ENCODE measurements around the gene SNRPF.
"Not testable (repeated sequence)": the region's sequence is repeated elsewhere in the genome, so short reads cannot be mapped to it uniquely, and the experiment has no call there.

Gene SNRPF

GRCh38 chr12:95858451-95859343 is at the start of gene SNRPF:
Gene SNRPF (plus strand): TSS chr12:95858952. CDS start chr12:95859074, 122 bp downstream.
- DNase-seq (ENCODE audit: low read depth) = peak; percentile 99
- TF ChIP-seq, protein P1, sequence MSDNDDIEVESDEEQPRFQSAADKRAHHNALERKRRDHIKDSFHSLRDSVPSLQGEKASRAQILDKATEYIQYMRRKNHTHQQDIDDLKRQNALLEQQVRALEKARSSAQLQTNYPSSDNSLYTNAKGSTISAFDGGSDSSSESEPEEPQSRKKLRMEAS (IDR thresholded peaks at IDR 0.05; ENCODE audit: low read depth, low read length) = no peak; the same call in none of the 2 replicates
- TF ChIP-seq MYC (IDR thresholded peaks at IDR 0.05; ENCODE audit: low read depth, low read length) (peak; percentile 87), POLR2A (IDR thresholded peaks at IDR 0.05; ENCODE audit: extremely low read depth, insufficient read length) (peak; percentile 84)
- peak within 1 kb of the TSS; percentile 86 for H3K4me3 ChIP-seq (ENCODE audit: low read depth, low read length)

DNA sequence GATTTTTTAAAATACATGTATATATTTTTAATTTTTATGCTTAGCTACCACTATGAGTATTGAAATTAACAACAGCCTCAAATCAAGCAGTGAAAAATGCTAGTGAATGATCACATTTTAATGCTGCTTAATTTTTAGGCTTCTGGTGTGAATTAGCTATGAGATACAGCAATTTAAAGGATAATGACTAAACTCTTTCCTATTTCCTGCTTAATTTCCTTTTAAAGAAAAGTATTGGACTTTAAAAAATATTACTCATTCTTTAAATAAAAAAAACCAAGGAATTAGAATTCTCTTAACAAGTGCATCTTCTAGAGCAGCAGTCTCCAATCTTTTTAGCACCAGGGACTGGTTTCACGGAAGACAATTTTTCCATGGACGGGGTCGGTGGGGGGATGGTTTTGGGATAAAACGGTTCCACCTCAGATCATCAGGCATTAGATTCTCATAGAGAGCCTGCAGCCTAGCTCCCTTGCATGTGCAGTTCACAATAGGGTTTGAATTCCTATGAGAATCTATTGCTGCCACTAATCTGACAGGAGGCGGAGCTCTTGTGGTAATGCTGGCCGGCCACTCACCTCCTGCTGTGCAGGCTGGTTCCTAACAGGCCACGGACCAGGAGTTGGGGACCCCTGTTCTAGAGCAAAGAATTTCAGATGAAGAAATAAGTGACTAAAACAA is 49.6 kb upstream of the SNRPF start:
- TF ChIP-seq MYC (IDR thresholded peaks at IDR 0.05; ENCODE audit: low read depth, low read length) = no peak
- no peak overlapping the region for H3K4me3 ChIP-seq (ENCODE audit: low read depth, low read length)
- DNase-seq (ENCODE audit: low read depth) = no peak

DNA sequence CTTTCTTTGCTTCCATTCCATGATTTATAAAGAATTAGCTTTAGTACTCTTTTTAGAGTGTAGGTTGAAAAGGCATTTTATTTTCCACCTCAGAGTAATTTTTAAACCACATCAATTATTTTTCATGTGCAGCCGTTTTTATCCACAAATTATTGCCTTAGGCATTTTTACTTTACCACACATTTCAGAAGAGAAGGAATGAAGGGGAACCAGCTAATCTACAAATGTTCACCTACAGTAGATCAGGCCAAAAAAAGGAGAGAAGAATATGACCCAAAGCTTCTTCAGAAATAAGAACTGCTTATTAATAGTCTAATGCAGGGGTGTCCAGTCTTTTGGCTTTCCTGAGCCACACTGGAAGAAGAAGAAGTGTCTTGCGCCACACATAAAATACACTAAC is 48.3 kb upstream of the SNRPF start:
- H3K4me3 ChIP-seq (ENCODE audit: low read depth, low read length) = no peak overlapping the region
- no peak for DNase-seq (ENCODE audit: low read depth)
- TF ChIP-seq, protein P1 (IDR thresholded peaks at IDR 0.05; ENCODE audit: low read depth, low read length) = no peak
- TF ChIP-seq CTCF (IDR thresholded peaks at IDR 0.05; ENCODE audit: low read depth, low read length) (no peak), POLR2A (IDR thresholded peaks at IDR 0.05; ENCODE audit: extremely low read depth, insufficient read length) (no peak), MYC (IDR thresholded peaks at IDR 0.05; ENCODE audit: low read depth, low read length) (no peak)

DNA sequence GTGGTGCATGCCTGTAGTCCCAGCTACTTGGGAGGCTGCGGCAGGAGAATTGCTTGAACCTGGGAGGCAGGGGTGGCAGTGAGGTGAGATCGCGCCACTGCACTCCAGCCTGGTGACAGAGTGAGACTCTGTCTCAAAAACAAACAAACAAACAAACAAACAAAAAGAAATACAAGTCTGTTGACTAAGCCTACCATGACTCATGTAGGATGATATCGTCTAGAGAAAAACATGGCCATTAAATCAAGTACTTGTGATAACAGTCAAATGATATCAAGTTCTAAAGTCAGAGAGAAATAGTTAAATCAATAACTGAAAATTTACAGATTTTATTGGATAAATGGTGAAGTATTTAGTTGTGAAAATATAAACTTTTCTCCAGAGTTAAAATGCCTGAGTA is 46.6 kb upstream of the SNRPF start:
- DNase-seq (ENCODE audit: low read depth); H3K4me3 ChIP-seq (ENCODE audit: low read depth, low read length): not testable (repeated sequence)

DNA sequence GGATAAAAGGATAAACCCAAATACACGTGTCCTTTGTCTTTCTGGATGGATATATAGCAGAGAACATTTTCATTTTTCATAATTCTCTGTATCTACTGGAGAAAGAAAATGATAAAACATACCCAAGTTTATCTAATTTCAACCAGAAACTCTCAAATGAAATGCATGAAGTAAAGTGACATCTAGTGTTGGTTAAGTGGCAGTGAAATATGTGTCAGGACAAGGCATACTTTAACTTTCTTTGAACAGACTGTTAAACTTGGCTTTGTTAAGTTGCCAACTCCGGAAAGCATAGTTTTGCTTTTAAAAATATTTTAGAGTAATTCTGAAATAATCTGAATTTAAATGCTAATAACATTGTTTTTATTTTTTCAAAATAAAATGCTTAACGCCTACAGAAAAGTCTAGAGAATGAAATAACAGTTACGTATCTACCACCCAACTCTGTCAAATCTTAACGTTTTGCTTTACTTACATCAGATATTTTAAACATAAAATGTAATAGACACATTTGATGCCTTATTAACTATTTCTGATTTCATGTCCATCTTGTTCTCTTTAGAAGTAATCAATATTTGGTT is 43.0 kb upstream of the SNRPF start:
- peak; percentile 71 for TF ChIP-seq CTCF (IDR thresholded peaks at IDR 0.05; ENCODE audit: low read depth, low read length)
- TF ChIP-seq POLR2A (IDR thresholded peaks at IDR 0.05; ENCODE audit: extremely low read depth, insufficient read length) = no peak
- DNase-seq (ENCODE audit: low read depth) = peak; percentile 42
- H3K4me3 ChIP-seq (ENCODE audit: low read depth, low read length) = no peak overlapping the region

GRCh38 chr12:95820096-95820703 is 38.6 kb upstream of the SNRPF start:
- no peak overlapping the region for H3K4me3 ChIP-seq (ENCODE audit: low read depth, low read length)
- peak; percentile 41 for TF ChIP-seq CTCF (IDR thresholded peaks at IDR 0.05; ENCODE audit: low read depth, low read length)
- TF ChIP-seq POLR2A (IDR thresholded peaks at IDR 0.05; ENCODE audit: extremely low read depth, insufficient read length) = no peak
- TF ChIP-seq MYC (IDR thresholded peaks at IDR 0.05; ENCODE audit: low read depth, low read length) = no peak
- TF ChIP-seq, protein P1 (IDR thresholded peaks at IDR 0.05; ENCODE audit: low read depth, low read length) = no peak
- DNase-seq (ENCODE audit: low read depth) = peak; percentile 34

- TF ChIP-seq MYC (IDR thresholded peaks at IDR 0.05; ENCODE audit: low read depth, low read length) = no peak
- TF ChIP-seq, protein P1 (IDR thresholded peaks at IDR 0.05; ENCODE audit: low read depth, low read length) = no peak
- no peak for TF ChIP-seq POLR2A (IDR thresholded peaks at IDR 0.05; ENCODE audit: extremely low read depth, insufficient read length)
- TF ChIP-seq CTCF (IDR thresholded peaks at IDR 0.05; ENCODE audit: low read depth, low read length) = no peak
- H3K4me3 ChIP-seq (ENCODE audit: low read depth, low read length) = no peak overlapping the region
- no peak for DNase-seq (ENCODE audit: low read depth)
Observed at GRCh38 chr12:95829395-95829794, 29.4 kb upstream of the SNRPF start.
